ENCODE results near the gene APOBEC3H. TPM values are rescaled to one million over a fixed set of nuclear protein-coding genes. Genes with fewer than 3 reads are reported as not detected.
"Not testable (repeated sequence)": the region's sequence is repeated elsewhere in the genome, so short reads cannot be mapped to it uniquely, and the experiment has no call there.

APOBEC3H gene
- total RNA-seq (not detected), polyA plus RNA-seq (ENCODE audit: insufficient read length in 2 of 2) (under 1 TPM in 1 of 2 donors, not detected in 1; 0.41 TPM)
- long read RNA-seq, donor 1, result 0 reads
- long read RNA-seq, donor 2, result 0 reads
- long read RNA-seq, donor 3, result 0 reads
- long read RNA-seq, donor 4, result 0 reads

GRCh38 chr22:39097098-39098020 lies at the start of gene APOBEC3H:
Gene APOBEC3H (plus strand): TSS chr22:39097244. CDS start chr22:39100279, 3,035 bp downstream.
- no peak for DNase-seq (ENCODE audit: low read depth in 4 of 6, low spot score in 6 of 6)
- Histone ChIP-seq H3K27ac (ENCODE audit: low read depth, low read length) (no peak within 1 kb of the TSS), H3K4me3 (ENCODE audit: low read depth, low read length) (no peak within 1 kb of the TSS), H3K36me3 (ENCODE audit: control insufficient read depth, insufficient read depth, low read length) (no peaks in the 10 kb centered on the region), H3K9me3 (ENCODE audit: control insufficient read depth, insufficient read depth, low read length) (no peaks in the 10 kb centered on the region), H3K4me1 (ENCODE audit: control insufficient read depth, insufficient read depth, low read length) (peaks cover 10% of the 10 kb centered on the region), H3K27me3 (ENCODE audit: control insufficient read depth, insufficient read depth, low read length) (no peaks in the 10 kb centered on the region)
- WGBS (ENCODE audit: insufficient coverage), result 47% methylated on average over 5 of the region's 9 CpGs

- not testable (repeated sequence) for H3K36me3 ChIP-seq (ENCODE audit: control insufficient read depth, insufficient read depth, low read length); H3K4me1 ChIP-seq (ENCODE audit: control insufficient read depth, insufficient read depth, low read length); H3K9me3 ChIP-seq (ENCODE audit: control insufficient read depth, insufficient read depth, low read length); H3K27me3 ChIP-seq (ENCODE audit: control insufficient read depth, insufficient read depth, low read length); DNase-seq (ENCODE audit: low read depth in 4 of 6, low spot score in 6 of 6); H3K27ac ChIP-seq (ENCODE audit: low read depth, low read length); H3K4me3 ChIP-seq (ENCODE audit: low read depth, low read length)
- WGBS (ENCODE audit: insufficient coverage), result 80% methylated on average over 7 of the region's 7 CpGs
Measured at GRCh38 chr22:39049486-39049885, 47.6 kb upstream of the APOBEC3H start.

- not testable (repeated sequence) for DNase-seq (ENCODE audit: low read depth in 4 of 6, low spot score in 6 of 6); H3K36me3 ChIP-seq (ENCODE audit: control insufficient read depth, insufficient read depth, low read length); H3K4me1 ChIP-seq (ENCODE audit: control insufficient read depth, insufficient read depth, low read length); H3K4me3 ChIP-seq (ENCODE audit: low read depth, low read length); H3K27ac ChIP-seq (ENCODE audit: low read depth, low read length); H3K27me3 ChIP-seq (ENCODE audit: control insufficient read depth, insufficient read depth, low read length); H3K9me3 ChIP-seq (ENCODE audit: control insufficient read depth, insufficient read depth, low read length)
- WGBS (ENCODE audit: insufficient coverage), result 77% methylated on average over 14 of the region's 18 CpGs
Measured at GRCh38 chr22:39051844-39052495, 45.1 kb upstream of the APOBEC3H start.

- DNase-seq (ENCODE audit: low read depth in 4 of 6, low spot score in 6 of 6), result no peak
- Histone ChIP-seq H3K4me1 (ENCODE audit: control insufficient read depth, insufficient read depth, low read length) (no peaks in the 10 kb centered on the region), H3K9me3 (ENCODE audit: control insufficient read depth, insufficient read depth, low read length) (no peaks in the 10 kb centered on the region), H3K27me3 (ENCODE audit: control insufficient read depth, insufficient read depth, low read length) (no peaks in the 10 kb centered on the region), H3K27ac (ENCODE audit: low read depth, low read length) (no peak overlapping the region), H3K4me3 (ENCODE audit: low read depth, low read length) (no peak overlapping the region), H3K36me3 (ENCODE audit: control insufficient read depth, insufficient read depth, low read length) (no peaks in the 10 kb centered on the region)
- 96% methylated on average over 11 of the region's 11 CpGs for WGBS (ENCODE audit: insufficient coverage)
Measured at GRCh38 chr22:39055658-39056057, 41.4 kb upstream of the APOBEC3H start.

GRCh38 chr22:39061290-39061689 lies 35.8 kb upstream of the APOBEC3H start:
- H3K4me3 ChIP-seq (ENCODE audit: low read depth, low read length); H3K36me3 ChIP-seq (ENCODE audit: control insufficient read depth, insufficient read depth, low read length); H3K4me1 ChIP-seq (ENCODE audit: control insufficient read depth, insufficient read depth, low read length); H3K27ac ChIP-seq (ENCODE audit: low read depth, low read length); H3K9me3 ChIP-seq (ENCODE audit: control insufficient read depth, insufficient read depth, low read length); DNase-seq (ENCODE audit: low read depth in 4 of 6, low spot score in 6 of 6); H3K27me3 ChIP-seq (ENCODE audit: control insufficient read depth, insufficient read depth, low read length): not testable (repeated sequence)
- 83% methylated on average over 6 of the region's 6 CpGs for WGBS (ENCODE audit: insufficient coverage)

- not testable (repeated sequence) for H3K4me3 ChIP-seq (ENCODE audit: low read depth, low read length); H3K27me3 ChIP-seq (ENCODE audit: control insufficient read depth, insufficient read depth, low read length); H3K36me3 ChIP-seq (ENCODE audit: control insufficient read depth, insufficient read depth, low read length); H3K9me3 ChIP-seq (ENCODE audit: control insufficient read depth, insufficient read depth, low read length); H3K4me1 ChIP-seq (ENCODE audit: control insufficient read depth, insufficient read depth, low read length); DNase-seq (ENCODE audit: low read depth in 4 of 6, low spot score in 6 of 6); H3K27ac ChIP-seq (ENCODE audit: low read depth, low read length)
- WGBS (ENCODE audit: insufficient coverage), result 47% methylated on average over 10 of the region's 10 CpGs
Measured at GRCh38 chr22:39061951-39062350, 35.1 kb upstream of the APOBEC3H start.

GRCh38 chr22:39063904-39064303 lies 33.1 kb upstream of the APOBEC3H start:
- H3K4me3 ChIP-seq (ENCODE audit: low read depth, low read length); H3K4me1 ChIP-seq (ENCODE audit: control insufficient read depth, insufficient read depth, low read length); DNase-seq (ENCODE audit: low read depth in 4 of 6, low spot score in 6 of 6); H3K36me3 ChIP-seq (ENCODE audit: control insufficient read depth, insufficient read depth, low read length); H3K9me3 ChIP-seq (ENCODE audit: control insufficient read depth, insufficient read depth, low read length); H3K27ac ChIP-seq (ENCODE audit: low read depth, low read length); H3K27me3 ChIP-seq (ENCODE audit: control insufficient read depth, insufficient read depth, low read length): not testable (repeated sequence)
- 100% methylated on average over 2 of the region's 8 CpGs for WGBS (ENCODE audit: insufficient coverage)

GRCh38 chr22:39066442-39067276 lies 30.4 kb upstream of the APOBEC3H start:
- H3K27me3 ChIP-seq (ENCODE audit: control insufficient read depth, insufficient read depth, low read length); DNase-seq (ENCODE audit: low read depth in 4 of 6, low spot score in 6 of 6); H3K36me3 ChIP-seq (ENCODE audit: control insufficient read depth, insufficient read depth, low read length); H3K9me3 ChIP-seq (ENCODE audit: control insufficient read depth, insufficient read depth, low read length); H3K4me3 ChIP-seq (ENCODE audit: low read depth, low read length); H3K27ac ChIP-seq (ENCODE audit: low read depth, low read length); H3K4me1 ChIP-seq (ENCODE audit: control insufficient read depth, insufficient read depth, low read length): not testable (repeated sequence)
- WGBS (ENCODE audit: insufficient coverage), result 92% methylated on average over 8 of the region's 9 CpGs

GRCh38 chr22:39068033-39068785 lies 28.8 kb upstream of the APOBEC3H start:
- no peak overlapping the region for H3K4me3 ChIP-seq (ENCODE audit: low read depth, low read length)
- H3K27ac ChIP-seq (ENCODE audit: low read depth, low read length), result no peak overlapping the region
- H3K27me3 ChIP-seq (ENCODE audit: control insufficient read depth, insufficient read depth, low read length), result peaks cover 2% of the 10 kb centered on the region
- H3K9me3 ChIP-seq (ENCODE audit: control insufficient read depth, insufficient read depth, low read length), result no peaks in the 10 kb centered on the region
- 67% methylated on average over 9 of the region's 13 CpGs for WGBS (ENCODE audit: insufficient coverage)
- H3K36me3 ChIP-seq (ENCODE audit: control insufficient read depth, insufficient read depth, low read length), result no peaks in the 10 kb centered on the region
- H3K4me1 ChIP-seq (ENCODE audit: control insufficient read depth, insufficient read depth, low read length), result no peaks in the 10 kb centered on the region
- DNase-seq (ENCODE audit: low read depth in 4 of 6, low spot score in 6 of 6), result no peak

Data from spinal cord (tissue), 10 donors.